Thyroid gland (tissue), 4 donors: ENCODE results near the gene CDC14A.
"Not testable (repeated sequence)": the region's sequence is repeated elsewhere in the genome, so short reads cannot be mapped to it uniquely, and the experiment has no call there.

ENCODE experiments used
- CTCF ChIP-seq, 6 experiments: fragments of 200-600 bp in 3 of 6; fragments of 450-650 bp in 3 of 6; sonication (generic) in 3 of 6; IDR thresholded peaks; one replicate each; pipeline ENCODE4 v1.5.1; 2016 to 2019; ENCODE audit warnings: antibody characterized with exemption in 6 of 6, mild to moderate bottlenecking in 2 of 6, inconsistent platforms in 1 of 6, moderate library complexity in 1 of 6
- POLR2A ChIP-seq, 2 donors: fragments of 450-650 bp; IDR thresholded peaks; one replicate each; pipeline ENCODE4 v1.6.1; 2017; ENCODE audit warnings: antibody characterized with exemption in 2 of 2, mild to moderate bottlenecking in 2 of 2, moderate library complexity in 1 of 2

- not testable (repeated sequence) for TF ChIP-seq CTCF, POLR2A (IDR thresholded peaks at IDR 0.05)
Observed at GRCh38 chr1:100331146-100331545, 21.2 kb upstream of the CDC14A start.
